SU-DHL-6 (cell line): Measurements from ENCODE around the gene RPS26.

Experiments
- EZH2phosphoT487 ChIP-seq: fragments of 200-600 bp; sonication (generic), shearing (Covaris generic); conservative IDR thresholded peaks from 2 replicates; pipeline ENCODE4 v1.6.1; 2018; ENCODE audit warnings: mild to moderate bottlenecking, antibody characterized with exemption, low read length, moderate library complexity, mixed read lengths
- TF ChIP-seq, protein P1 (sequence below): fragments of 200-600 bp; sonication (generic); IDR thresholded peaks from one replicate; pipeline ENCODE4 v1.5.1; 2017; ENCODE audit warnings: antibody characterized with exemption, mild to moderate bottlenecking, low read length, moderate library complexity; ENCODE audit not compliant: insufficient read depth, poor library complexity, severe bottlenecking

DNA sequence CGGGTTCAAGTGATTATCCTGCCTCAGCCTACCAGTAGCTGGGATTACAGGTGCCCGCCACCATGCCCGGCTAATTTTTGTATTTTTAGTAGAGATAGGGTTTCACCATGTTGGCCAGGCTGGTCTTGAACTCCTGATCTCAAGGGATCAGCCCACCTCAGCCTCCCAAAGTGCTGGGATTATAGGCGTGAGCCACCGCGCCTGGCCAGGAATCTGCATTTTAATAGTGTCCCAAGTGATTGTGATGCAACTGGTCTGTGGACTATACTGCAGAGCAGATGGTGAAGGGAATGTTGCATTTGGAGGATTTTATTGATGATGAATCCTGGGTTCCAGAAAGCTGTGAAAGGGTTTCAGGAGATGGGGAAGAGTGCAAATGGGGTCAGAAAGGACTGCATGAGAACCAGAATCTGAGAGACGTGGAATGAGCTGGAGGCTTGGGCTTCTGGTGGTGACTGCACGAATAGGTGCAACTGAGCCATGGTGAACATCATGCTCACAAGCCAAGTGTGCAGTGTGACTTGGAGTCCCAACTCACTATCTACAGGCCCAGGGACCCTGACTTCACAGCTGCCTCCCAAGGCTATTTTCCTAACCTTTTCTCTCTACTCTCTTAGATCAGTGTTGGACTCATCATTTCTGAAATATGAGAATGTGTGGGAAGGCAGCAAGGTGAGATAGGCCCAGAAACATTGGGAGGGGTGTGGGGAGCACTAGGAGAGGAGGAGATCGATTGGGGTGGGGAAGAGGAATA is 4.5 kb downstream of the RPS26 start:
- TF ChIP-seq, protein P1, sequence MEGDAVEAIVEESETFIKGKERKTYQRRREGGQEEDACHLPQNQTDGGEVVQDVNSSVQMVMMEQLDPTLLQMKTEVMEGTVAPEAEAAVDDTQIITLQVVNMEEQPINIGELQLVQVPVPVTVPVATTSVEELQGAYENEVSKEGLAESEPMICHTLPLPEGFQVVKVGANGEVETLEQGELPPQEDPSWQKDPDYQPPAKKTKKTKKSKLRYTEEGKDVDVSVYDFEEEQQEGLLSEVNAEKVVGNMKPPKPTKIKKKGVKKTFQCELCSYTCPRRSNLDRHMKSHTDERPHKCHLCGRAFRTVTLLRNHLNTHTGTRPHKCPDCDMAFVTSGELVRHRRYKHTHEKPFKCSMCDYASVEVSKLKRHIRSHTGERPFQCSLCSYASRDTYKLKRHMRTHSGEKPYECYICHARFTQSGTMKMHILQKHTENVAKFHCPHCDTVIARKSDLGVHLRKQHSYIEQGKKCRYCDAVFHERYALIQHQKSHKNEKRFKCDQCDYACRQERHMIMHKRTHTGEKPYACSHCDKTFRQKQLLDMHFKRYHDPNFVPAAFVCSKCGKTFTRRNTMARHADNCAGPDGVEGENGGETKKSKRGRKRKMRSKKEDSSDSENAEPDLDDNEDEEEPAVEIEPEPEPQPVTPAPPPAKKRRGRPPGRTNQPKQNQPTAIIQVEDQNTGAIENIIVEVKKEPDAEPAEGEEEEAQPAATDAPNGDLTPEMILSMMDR = no peak
- TF ChIP-seq EZH2phosphoT487 = no peak
